ENCODE data around the gene HES3.

HES3 gene

GRCh38 chr1:6281511-6282402 is 37.8 kb downstream of the HES3 start:
- no peak for DNase-seq

GRCh38 chr1:6282577-6283270 is 38.7 kb downstream of the HES3 start:
- DNase-seq, result no peak

- no peak for DNase-seq
Observed at GRCh38 chr1:6285336-6285735, 41.4 kb downstream of the HES3 start.

DNA sequence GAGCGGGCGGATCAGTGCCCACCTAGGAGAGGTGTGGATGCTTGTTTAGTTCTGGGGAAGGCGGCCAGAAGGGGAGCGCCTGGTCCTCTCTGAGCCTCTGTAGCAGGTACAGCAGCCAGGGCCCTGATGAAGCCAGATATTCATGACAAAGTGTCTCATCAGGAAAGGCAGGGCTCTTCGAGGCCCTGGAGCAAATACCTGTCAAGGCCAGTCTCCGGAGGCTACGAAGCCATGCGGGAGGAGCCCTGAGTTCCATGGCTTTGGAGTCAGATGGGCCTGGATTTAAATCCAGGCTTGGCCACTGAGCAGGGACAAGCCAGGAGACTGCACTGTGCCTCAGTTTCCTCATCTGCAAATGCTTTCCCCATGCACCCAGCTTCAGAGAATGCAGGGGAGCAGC is 42.3 kb downstream of the HES3 start:
- no peak for DNase-seq

DNA sequence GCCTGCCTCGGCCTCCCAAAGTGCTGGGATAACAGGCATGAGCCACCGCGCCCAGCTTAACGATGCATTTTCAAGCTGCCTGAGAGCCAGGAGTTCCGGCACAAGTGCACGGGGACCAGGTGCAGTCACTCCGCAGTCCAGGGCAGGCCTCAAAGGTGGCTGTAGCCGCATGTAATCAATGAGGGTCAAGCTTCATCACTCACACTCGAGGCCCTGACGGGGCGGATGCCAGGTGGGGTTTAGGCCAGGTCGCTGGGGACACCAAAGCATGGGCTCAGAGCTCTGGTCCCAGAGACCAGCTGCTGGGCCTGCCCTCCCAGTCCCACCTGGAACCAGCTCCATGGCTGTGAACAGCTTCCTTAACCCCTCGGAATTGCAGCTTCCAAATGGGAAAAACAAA is 43.0 kb downstream of the HES3 start:
- DNase-seq, result no peak

- DNase-seq, result no peak
Observed at GRCh38 chr1:6287431-6287886, 43.5 kb downstream of the HES3 start.

GRCh38 chr1:6288026-6288425 is 44.0 kb downstream of the HES3 start:
- no peak for DNase-seq

DNA sequence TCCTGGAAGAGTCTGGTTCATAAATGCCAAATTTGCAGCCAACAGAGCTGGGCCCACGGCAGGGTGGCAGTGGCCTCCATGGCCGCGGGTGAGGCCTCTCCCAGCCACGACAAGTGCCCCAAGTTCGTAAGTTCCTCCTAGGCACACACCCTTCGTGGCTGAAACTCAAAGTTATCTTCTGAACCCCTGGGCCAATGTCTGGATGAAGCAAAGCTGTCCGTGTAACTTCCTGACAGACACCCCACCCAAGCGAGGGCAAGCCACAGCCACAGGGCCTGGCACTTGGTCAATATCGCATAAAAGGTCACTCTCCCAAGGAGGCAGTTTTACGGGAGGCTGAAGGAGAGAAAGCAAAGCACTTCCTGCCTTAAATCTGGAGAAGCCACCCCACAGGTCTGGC is 44.7 kb downstream of the HES3 start:
- no peak for DNase-seq

DNA sequence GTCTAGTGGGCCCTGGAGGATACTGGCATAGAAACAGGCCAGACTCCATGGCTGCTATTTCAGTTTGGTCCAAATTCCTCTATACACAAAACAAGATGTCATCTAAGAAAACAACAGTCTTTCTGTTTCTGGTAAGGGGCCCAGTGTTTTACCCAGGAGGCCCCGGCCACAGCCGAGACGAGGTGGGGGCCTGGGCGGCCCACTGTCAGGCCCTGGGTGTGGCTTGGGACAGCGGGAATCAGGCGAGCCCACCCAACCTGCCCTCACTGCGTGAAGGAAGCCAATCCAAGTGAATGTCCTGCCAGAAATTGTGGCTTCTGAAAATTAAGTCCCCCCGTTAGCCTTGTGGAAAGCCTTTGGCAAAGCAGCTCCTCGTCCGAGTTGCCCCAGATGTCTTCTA is 48.1 kb downstream of the HES3 start:
- DNase-seq, result no peak

GRCh38 chr1:6294080-6294889 is 50.3 kb downstream of the HES3 start:
- no peak for DNase-seq

DNA sequence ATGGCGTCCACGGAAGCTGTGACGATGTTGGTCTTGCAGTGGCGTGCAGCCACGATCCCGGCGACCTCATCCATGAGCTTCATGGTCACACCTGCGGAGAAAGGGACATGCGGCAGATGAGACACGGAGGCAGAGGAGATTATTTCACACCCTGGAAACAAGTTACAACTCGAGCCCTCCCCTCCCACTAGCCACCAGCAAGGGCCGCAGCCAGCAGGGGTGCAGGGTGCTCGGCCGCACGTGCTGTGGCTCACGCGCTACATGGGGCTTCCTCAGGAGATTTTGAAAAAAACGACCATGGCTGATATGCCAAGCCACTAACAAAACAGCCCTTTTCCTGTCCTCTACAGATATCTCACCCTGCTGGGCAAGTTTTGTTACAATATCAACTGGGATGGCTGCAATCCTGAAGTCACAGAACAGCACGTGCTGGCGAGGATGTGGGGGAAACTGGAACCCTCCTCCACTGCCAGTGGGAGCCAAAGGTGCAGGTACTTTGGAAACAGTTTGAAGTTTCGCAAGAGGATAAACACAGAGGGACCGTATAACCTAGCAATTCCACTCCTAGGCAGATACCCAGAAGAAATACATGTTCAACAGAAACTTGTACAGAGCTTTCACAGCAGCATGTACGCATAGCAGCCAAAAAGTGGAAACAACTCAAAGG is 51.0 kb downstream of the HES3 start:
- no peak for DNase-seq
